Activated CD8-positive, alpha-beta memory T cell treated with anti-CD3 and anti-CD28 coated beads for 24 hours (primary cell): ENCODE results near the gene YIF1A.
"Not testable (repeated sequence)": the region's sequence is repeated elsewhere in the genome, so short reads cannot be mapped to it uniquely, and the experiment has no call there.

Experiments
- DNase-seq: peaks from one replicate; pipeline ENCODE4 v3.0.0-alpha.2; 2020

YIF1A gene

DNA sequence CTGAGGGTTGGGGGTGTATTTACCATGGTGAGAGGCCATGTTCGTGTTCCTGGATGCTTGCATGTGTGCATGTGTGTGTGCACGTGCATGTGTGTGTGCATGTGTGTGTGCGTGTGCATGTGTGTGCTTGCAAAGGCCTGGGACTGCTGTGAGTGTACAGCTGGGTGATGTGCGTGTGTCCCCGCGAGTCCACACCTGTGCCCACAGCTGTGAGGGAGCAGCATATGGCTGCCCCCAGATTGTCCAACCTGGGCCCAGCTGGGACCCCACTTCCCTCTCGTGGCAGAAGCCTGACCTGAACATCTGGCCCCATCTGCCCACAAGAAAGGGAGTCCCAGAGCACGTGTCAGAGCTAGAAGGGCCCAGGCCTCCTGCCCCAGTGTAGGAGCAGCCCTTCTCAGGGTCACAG is 36.3 kb upstream of the YIF1A start:
- DNase-seq, result no peak

DNA sequence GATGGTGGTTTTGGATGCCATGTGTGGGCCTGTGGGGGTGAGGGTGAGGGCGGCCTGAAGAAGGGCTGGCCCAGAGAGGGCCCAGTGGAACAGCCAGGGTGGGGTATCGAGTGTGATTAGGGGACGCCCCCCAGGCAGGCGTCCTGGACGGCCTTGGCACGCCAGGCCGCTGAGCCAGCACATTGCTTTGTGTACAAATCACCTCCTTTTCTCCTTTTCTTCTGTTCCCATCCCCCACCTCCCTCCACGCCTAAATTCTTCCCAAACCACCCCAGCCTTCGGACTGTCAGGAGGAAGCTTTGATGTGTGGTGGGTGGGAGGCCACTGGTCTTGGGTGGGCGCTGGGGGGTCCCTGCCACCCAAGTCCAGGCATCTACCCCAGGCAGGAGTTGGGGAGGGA is 35.7 kb upstream of the YIF1A start:
- no peak for DNase-seq

- no peak for DNase-seq
Observed at GRCh38 chr11:66323684-66324083, 34.7 kb upstream of the YIF1A start.

DNA sequence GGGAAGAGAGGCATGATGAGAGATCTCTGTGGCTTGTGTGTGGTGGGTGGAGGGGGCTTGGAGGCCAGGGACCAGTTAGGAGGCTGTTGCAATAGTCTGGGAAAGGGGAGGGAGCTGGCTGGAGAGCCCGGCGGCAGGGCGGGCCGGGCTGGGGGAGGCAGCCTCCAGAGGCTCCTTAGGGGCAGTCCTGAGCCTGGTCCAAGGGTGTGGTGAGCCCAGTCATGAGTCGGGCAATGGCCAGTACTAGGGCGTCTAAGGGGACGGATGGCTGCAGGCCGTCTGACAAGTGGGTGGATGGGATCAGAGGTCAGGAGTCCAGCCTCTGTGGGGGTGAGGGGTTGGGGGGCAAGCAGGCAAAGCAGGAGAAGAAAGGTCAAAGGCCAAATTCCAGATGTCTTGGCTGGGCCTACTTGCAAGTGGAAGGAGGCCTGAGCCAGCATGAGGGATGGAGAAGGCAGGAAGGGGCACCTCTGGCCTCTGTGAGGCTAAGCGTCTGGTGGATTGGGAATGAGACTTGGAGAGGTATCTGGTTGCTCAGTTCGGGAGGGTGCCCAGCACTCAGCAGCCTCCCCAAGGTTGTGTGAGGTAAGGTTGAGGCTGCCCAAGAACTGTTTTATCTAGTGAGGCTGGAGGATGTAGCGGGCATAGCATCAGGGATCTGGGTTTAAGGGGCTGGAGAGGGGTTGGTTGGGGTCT is 33.9 kb upstream of the YIF1A start:
- DNase-seq, result no peak

DNA sequence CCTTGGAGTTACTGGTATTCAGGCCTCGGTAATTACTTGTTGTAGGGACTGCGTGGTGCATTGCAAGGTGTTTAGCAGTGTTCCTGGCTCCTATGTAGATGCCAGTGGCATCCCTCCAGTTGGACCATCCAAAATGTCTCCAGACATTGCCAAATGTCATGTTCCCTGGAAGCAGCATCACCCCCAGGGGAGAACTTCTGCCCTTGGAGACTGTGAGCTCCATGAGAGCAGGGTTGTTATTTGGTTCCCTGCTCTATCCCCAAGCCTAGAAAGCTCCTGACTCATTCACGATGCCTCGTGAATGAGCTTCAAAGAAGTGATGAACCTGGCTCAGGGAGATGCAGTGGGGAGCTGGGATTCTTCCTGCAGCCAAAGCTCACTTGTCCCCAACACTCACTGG is 32.7 kb upstream of the YIF1A start:
- DNase-seq, result no peak

- not testable (repeated sequence) for DNase-seq
Observed at GRCh38 chr11:66320748-66321147, 31.8 kb upstream of the YIF1A start.

DNA sequence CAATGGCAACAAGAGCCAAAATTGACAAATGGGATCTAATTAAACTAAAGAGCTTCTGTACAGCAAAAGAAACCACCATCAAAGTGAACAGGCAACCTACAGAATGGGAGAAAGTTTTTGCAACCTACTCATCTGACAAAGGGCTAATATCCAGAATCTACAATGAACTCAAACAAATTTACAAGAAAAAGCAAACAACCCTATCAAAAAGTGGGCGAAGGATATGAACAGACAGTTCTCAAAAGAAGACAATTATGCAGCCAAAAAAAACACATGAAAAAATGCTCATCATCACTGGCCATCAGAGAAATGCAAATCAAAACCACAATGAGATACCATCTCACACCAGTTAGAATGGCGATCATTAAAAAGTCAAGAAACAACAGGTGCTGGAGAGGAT is 31.3 kb upstream of the YIF1A start:
- DNase-seq, result not testable (repeated sequence)

- DNase-seq, result no peak
Observed at GRCh38 chr11:66318600-66318970, 29.6 kb upstream of the YIF1A start.

GRCh38 chr11:66317723-66318599 is 29.0 kb upstream of the YIF1A start:
- DNase-seq, result peak; percentile 80

DNA sequence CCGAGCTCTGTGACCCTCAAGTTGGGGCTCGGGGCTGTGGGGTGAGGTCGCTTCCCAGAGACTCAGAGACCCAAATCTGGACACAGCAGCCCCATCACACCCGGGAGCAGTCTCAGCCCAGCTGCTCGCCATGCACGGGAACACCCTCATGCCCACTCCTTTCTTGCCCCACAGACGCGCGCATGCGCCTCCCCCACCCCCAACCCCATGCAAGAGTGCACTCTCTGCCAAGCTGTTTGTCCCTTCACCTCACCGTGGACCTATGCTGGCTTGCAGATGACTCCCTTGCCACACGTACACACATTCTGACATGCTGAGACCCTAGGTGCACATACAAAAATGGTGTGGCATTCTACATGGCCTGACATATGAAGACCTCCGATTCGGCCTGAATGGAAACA is 28.4 kb upstream of the YIF1A start:
- peak; percentile 86 for DNase-seq

DNA sequence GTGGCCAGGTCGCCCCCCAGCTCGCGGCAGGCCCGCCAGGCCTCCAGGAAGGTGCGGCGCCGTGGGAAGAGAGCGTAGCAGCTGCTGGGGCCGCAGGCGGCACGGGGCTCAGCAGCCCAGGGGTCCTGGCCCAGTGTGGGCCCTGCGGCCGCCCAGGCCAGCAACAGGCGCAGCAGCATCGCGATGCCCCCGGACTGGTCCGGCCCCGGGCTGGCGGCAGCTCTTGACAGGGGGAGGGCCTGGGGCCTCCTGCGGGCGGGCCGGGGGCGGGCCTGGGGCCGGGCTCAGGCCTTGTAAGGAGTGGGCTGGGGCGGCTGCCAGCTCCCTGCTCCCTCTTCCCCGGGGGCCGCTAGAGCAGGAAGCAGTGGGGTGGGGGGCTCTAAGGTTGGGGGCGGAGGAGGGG is 27.9 kb upstream of the YIF1A start, which contains the start of gene CD248:
TSS of gene CD248 (minus strand) at position 196 of the 403 bp plus-strand sequence. CDS start at position 179, 17 bp downstream.
- peak; percentile 73 for DNase-seq

GRCh38 chr11:66315921-66316811 is 27.2 kb upstream of the YIF1A start:
- peak; percentile 82 for DNase-seq

DNA sequence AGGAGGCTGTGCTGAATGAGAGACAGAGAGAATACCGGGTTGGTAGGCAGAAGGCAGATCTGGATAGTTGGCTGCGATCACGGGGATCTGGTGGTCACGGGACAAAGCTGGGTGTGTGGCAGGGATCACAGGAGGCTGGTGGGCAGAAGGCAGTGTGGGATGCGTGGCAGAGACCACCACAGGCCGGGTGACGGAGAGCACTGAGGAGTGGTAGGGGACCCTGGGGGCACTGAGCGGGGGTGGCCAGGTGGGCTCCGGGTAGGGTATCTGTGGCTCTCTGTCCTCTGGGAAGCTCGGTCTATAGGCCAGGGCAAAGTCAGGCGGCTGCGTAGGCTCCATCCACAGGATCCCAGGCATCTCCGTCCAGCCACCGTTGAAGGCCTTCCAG is 26.5 kb upstream of the YIF1A start:
- no peak for DNase-seq

DNA sequence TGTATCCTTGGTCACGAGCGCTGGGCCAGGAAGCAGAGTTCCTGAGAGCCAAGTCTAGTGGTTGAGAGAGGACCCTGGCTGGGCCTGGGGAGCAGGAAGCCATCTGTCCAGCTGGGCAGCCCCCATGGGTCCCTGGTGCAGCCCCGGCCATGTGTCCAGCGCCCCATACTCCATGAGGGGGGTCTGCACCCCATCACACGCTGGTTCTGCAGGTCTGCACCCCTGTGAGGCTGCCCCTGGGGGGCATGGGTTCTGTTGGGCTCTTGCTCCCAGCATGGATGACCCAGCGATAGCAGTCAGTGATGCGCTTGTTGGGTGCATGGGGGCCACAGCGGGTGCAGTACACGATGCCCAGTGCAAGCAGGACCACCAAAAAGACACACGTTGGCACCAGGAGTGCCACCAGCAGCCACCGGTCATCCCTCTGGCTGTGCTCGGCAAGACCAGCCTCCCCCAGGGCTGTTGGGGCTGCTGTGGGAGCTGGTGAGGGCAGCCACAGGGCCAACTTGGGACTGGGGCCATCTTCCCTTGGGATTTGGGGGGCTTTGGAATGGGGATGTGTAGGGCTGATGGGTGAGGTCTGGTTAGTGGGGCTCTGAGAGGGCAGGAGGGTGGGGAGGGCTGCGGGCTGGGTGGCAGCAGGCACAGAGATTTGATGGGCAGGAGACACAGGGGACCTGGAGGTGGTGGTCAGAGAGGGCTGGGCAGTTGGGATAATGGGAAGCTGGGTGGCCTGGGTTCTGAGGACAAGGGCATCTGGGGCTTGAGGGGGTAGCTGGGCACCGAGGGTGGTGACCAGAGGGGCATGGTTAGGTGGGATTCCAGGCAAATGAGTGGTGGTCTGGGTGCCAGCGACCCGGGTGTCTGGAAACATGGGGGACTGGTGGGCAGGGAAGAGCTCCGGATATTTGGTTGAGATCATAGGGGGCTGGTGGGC is 25.9 kb upstream of the YIF1A start:
- DNase-seq, result no peak

DNA sequence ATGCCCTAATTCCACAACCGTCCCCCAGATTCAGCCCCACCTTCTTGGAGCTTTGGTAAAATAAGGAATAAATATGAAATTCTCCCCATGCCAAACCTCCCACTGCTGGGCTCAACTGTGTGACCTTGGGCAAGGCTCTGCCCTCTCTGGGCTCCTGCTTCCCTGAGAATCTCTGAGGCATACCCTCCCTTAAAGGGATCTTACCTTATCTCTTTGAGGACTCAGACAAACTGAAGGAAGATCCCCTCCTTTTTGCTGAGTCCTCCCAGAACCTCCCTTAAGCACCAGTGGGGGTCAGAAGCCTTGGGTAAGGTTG is 25.2 kb upstream of the YIF1A start:
- DNase-seq, result no peak

GRCh38 chr11:66313321-66314185 is 24.6 kb upstream of the YIF1A start:
- peak; percentile 68 for DNase-seq

- DNase-seq, result peak; percentile 100
Observed at GRCh38 chr11:66312549-66313320, 23.8 kb upstream of the YIF1A start.

DNA sequence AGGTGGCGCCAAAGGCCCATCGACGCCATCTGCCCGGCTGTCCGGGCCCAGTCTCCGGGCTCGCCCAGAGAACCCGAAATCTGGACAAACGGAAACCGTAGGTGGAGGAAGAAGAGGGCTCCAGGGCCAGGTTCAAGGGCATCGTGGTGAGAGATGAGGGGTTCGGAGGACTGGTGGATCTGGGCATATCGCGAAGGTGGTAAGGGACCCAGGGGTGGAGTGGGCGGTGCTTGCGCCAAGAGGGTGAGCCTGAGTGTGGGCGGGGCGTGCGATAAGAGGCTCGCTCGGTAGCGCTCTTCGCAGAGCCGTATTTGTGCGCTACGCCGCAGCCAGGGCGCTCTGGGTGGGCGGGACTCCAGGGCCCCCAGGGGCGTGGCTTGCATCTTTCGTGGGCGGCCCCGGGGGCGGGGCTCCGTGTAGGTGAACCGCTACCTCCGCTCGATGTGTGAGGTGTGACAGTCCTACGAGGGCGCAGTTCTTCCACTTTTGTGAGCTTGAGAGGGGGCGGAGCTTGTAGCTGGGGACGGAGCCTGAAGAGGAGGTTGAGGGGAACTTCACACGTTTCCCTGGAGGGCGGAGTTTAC is 23.1 kb upstream of the YIF1A start:
- DNase-seq, result peak; percentile 99

DNA sequence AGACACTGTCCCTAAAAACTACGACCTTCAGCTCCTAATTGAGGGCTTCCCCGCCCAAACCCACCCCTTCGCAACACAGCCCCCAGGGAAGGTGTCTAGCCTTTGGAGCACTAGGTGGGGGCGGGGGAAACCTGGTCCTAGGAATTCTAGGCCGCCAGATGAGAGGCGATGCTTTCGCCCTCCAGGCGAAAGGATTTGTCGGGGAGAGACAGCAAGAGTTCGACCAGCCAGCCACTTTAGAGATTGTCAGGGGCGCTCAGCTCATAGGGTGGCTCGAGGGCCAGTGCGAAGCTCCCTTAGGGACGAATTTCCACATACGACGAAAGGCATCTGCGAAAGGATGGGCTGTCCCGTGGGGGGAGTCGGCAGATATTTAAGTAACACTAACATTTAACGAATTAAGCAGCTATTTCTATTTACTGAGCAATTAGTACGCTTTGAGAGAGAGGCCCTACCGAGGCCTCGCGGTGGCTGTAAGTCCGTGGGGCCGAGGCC is 22.6 kb upstream of the YIF1A start:
- DNase-seq, result no peak
